ENCODE measurements around the gene CACNA1F.

DNA sequence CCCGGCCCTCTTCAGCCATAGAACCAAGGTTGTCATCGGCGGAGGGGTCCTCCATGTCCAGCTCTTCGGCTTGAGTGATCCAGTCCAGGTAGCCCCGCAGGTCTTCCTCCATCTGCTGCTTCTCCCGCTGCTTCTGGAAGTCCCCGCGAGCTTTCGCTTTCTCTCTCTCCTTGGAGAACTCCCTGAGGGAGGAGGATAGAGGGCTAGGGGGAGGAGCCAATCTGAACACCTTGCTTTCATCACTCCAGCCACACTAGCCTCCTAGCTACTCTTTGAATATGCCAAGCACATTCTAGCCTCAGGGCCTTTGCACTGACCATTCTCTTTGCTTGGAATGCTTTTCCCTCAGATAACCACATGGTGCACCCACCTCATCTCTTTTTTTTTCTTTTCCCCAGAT, 6.2 kb downstream of the CACNA1F start:
- TF ChIP-seq POLR2A (IDR thresholded peaks at IDR 0.05; ENCODE audit: low read depth, low read length) (no peak), SPI1 (IDR thresholded peaks at IDR 0.05; ENCODE audit: low read depth, low read length) (no peak), TAF1 (IDR thresholded peaks at IDR 0.05; ENCODE audit: low read depth, low read length) (no peak), POLR2AphosphoS5 (IDR thresholded peaks at IDR 0.05; ENCODE audit: low read depth, low read length) (no peak)

Data from GM12891 (cell line).